Measurements from ENCODE around the gene SLC25A18. TPM values are rescaled to one million over a fixed set of nuclear protein-coding genes. Genes with fewer than 3 reads are reported as not detected.

The SLC25A18 gene
- total RNA-seq, 2 donors from 2014 or later, result 9.0 to 10.6 TPM

- Histone ChIP-seq H3K27ac (no peak overlapping the region), H3K36me3 (peaks cover 3 to 21% of the 10 kb centered on the region in 2 donors), H3K9me3 (no peaks in the 10 kb centered on the region), H3K4me3 (no peak overlapping the region), H3K27me3 (replicated peaks; ENCODE audit: insufficient read depth) (no peaks in the 10 kb centered on the region), H3K4me1 (replicated peaks) (peaks cover 5% of the 10 kb centered on the region)
- 89% methylated on average over 4 of the region's 4 CpGs for WGBS
- intact Hi-C loops (cut with DNase I), result no loop called here
- no peak for TF ChIP-seq POLR2AphosphoS5 (IDR thresholded peaks at IDR 0.05)
- no peak for TF ChIP-seq POLR2A (IDR thresholded peaks at IDR 0.05)
- TF ChIP-seq, protein P1, sequence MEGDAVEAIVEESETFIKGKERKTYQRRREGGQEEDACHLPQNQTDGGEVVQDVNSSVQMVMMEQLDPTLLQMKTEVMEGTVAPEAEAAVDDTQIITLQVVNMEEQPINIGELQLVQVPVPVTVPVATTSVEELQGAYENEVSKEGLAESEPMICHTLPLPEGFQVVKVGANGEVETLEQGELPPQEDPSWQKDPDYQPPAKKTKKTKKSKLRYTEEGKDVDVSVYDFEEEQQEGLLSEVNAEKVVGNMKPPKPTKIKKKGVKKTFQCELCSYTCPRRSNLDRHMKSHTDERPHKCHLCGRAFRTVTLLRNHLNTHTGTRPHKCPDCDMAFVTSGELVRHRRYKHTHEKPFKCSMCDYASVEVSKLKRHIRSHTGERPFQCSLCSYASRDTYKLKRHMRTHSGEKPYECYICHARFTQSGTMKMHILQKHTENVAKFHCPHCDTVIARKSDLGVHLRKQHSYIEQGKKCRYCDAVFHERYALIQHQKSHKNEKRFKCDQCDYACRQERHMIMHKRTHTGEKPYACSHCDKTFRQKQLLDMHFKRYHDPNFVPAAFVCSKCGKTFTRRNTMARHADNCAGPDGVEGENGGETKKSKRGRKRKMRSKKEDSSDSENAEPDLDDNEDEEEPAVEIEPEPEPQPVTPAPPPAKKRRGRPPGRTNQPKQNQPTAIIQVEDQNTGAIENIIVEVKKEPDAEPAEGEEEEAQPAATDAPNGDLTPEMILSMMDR (IDR thresholded peaks at IDR 0.05), result no peak
- no peak for DNase-seq (ENCODE audit: low spot score)
These were observed 35.0 kb downstream of the SLC25A18 start for GRCh38 chr22:17598318-17598717.

DNA sequence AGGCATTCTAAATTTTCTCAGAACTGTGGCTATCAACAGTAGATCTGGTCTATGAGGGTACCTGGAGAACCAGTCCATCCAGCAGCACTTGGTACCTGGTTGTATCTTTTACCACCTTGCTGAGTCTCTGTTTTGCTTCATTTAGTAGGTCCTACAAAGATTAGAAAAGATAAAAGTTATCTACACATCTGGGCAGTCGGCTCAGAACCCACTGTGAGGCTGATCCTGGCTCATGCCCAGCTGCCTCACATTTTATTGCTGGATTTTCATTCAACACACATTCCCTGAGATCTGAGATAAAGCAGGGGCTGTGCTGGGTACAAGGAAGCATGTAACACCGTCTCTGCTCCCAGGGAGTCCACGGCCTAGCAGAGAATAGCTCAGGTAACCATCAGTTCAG, 37.7 kb downstream of the SLC25A18 start:
- peaks cover 2 to 21% of the 10 kb centered on the region in 2 donors for H3K36me3 ChIP-seq
- no peaks in the 10 kb centered on the region for H3K27me3 ChIP-seq (replicated peaks; ENCODE audit: insufficient read depth)
- 18% methylated on average over 3 of the region's 3 CpGs for WGBS
- peak; percentile 21 for DNase-seq (ENCODE audit: low spot score)
- intact Hi-C loops (cut with DNase I), result no loop called here
- H3K4me1 ChIP-seq (replicated peaks), result peaks cover 5% of the 10 kb centered on the region
- H3K27ac ChIP-seq, result peak overlapping the region; percentile 8 to 17
- no peaks in the 10 kb centered on the region for H3K9me3 ChIP-seq
- peak; percentile 59 for TF ChIP-seq POLR2AphosphoS5 (IDR thresholded peaks at IDR 0.05)
- TF ChIP-seq, protein P1 (IDR thresholded peaks at IDR 0.05), result no peak
- no peak overlapping the region for H3K4me3 ChIP-seq

- WGBS, result 84% methylated on average over 4 of the region's 4 CpGs
- DNase-seq (ENCODE audit: low spot score), result no peak
- Histone ChIP-seq H3K27me3 (replicated peaks; ENCODE audit: insufficient read depth) (no peaks in the 10 kb centered on the region), H3K36me3 (peaks cover 0 to 3% of the 10 kb centered on the region in 2 donors), H3K4me3 (no peak overlapping the region), H3K9me3 (no peaks in the 10 kb centered on the region), H3K4me1 (replicated peaks) (peaks cover 5% of the 10 kb centered on the region), H3K27ac (no peak overlapping the region)
- TF ChIP-seq POLR2A (IDR thresholded peaks at IDR 0.05), result no peak
- intact Hi-C loops (cut with DNase I), result no loop called here
These were observed 40.4 kb downstream of the SLC25A18 start for GRCh38 chr22:17603668-17604067.

DNA sequence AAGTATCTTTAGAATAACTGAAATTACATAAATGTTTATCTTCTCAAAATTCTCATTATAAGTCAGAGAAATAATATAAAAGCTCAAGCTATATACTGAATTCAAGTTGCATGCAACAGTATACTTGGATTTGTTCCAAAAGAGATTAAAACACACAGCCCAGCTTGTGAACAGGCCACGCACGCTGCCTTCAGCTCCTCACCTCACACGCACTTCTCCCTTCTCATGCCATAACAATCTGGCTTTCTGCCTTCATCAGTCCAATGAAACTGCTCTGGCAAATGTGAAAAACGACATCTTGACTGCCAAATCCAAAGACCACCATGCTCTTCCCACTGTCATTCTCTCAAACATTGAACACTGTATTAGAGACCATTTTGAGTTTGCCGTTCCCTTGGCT, 43.2 kb downstream of the SLC25A18 start:
- Histone ChIP-seq H3K9me3 (no peaks in the 10 kb centered on the region), H3K4me3 (no peak overlapping the region), H3K4me1 (replicated peaks) (peaks cover under 1% of the 10 kb centered on the region), H3K27ac (no peak overlapping the region), H3K36me3 (no peaks in the 10 kb centered on the region), H3K27me3 (replicated peaks; ENCODE audit: insufficient read depth) (no peaks in the 10 kb centered on the region)
- DNase-seq (ENCODE audit: low spot score), result no peak
- 54% methylated on average over 5 of the region's 5 CpGs for WGBS
- TF ChIP-seq POLR2AphosphoS5 (IDR thresholded peaks at IDR 0.05) (no peak), POLR2A (IDR thresholded peaks at IDR 0.05) (no peak)
- TF ChIP-seq, protein P1 (IDR thresholded peaks at IDR 0.05), result no peak
- intact Hi-C loops (cut with DNase I), result no loop called here

DNA sequence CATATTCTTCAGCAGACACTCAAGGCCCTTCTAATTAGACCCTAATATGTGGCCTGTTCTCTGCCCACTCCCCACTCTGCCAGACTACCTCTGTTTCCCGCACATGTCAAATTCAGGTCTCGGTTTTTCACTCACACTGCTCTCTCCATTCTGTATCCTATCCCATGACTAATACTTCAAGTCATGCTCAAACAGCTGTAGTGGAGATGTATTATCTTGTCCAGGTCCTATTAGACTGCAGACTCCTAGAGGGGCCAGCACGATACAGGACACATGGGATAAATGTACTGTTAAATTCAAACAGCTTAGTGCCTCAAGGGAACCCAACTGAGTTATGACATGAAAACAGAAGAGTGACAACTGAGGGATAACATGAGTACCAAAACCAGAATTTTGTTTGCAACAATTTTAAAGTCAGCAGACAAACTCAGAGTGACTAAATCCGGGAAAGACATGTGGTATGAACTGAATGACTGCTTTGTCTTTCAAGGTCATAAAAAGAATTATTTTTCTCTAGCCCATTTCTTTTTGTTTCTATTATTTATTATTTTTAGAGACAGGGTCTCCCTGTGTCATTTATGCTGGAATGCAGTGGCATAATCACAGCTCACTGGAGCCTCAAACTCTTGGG, 44.7 kb downstream of the SLC25A18 start:
- H3K4me1 ChIP-seq (replicated peaks), result no peaks in the 10 kb centered on the region
- DNase-seq (ENCODE audit: low spot score), result no peak
- no peak overlapping the region for H3K27ac ChIP-seq
- WGBS, result 92% methylated on average over 4 of the region's 4 CpGs
- intact Hi-C loops (cut with DNase I), result no loop called here
- TF ChIP-seq, protein P1 (IDR thresholded peaks at IDR 0.05), result no peak
- no peaks in the 10 kb centered on the region for H3K27me3 ChIP-seq (replicated peaks; ENCODE audit: insufficient read depth)
- no peaks in the 10 kb centered on the region for H3K9me3 ChIP-seq
- no peak overlapping the region for H3K4me3 ChIP-seq
- H3K36me3 ChIP-seq, result peaks cover 0 to 7% of the 10 kb centered on the region in 2 donors

Measured in prostate gland (tissue), 2 donors.